Ishikawa (cell line): ENCODE measurements around the gene SPATA31D3.

Source experiments
- CEBPB ChIP-seq: IDR thresholded peaks from 2 replicates; pipeline ENCODE4 v1.6.1; 2012
- CREB1 ChIP-seq: IDR thresholded peaks from 2 replicates; pipeline ENCODE4 v1.6.1; 2012; ENCODE audit warnings: low read depth
- EGR1 ChIP-seq: IDR thresholded peaks from 2 replicates; pipeline ENCODE4 v1.6.1; 2012
- EP300 ChIP-seq: IDR thresholded peaks from 2 replicates; pipeline ENCODE4 v1.6.1; 2012; ENCODE audit warnings: borderline replicate concordance
- MAX ChIP-seq: IDR thresholded peaks from 2 replicates; pipeline ENCODE4 v1.6.1; 2012
- NFIC ChIP-seq: IDR thresholded peaks from 2 replicates; pipeline ENCODE4 v1.6.1; 2012
- RAD21 ChIP-seq: IDR thresholded peaks from 2 replicates; pipeline ENCODE4 v1.6.1; 2012; ENCODE audit warnings: low read depth
- REST ChIP-seq: IDR thresholded peaks from 2 replicates; pipeline ENCODE4 v1.6.1; 2012; ENCODE audit warnings: low read depth, mild to moderate bottlenecking
- TAF1 ChIP-seq: IDR thresholded peaks from 2 replicates; pipeline ENCODE4 v1.6.1; 2012; ENCODE audit warnings: low read depth, mild to moderate bottlenecking
- TCF12 ChIP-seq: IDR thresholded peaks from 2 replicates; pipeline ENCODE4 v1.6.1; 2012; ENCODE audit warnings: low read depth
- TEAD4 ChIP-seq: IDR thresholded peaks from 2 replicates; pipeline ENCODE4 v1.6.1; 2012
- USF1 ChIP-seq: IDR thresholded peaks from 2 replicates; pipeline ENCODE4 v1.6.1; 2012
- YY1 ChIP-seq: IDR thresholded peaks from 2 replicates; pipeline ENCODE4 v1.6.1; 2012; ENCODE audit warnings: low read depth
- ZBTB7A ChIP-seq: IDR thresholded peaks from 2 replicates; pipeline ENCODE4 v1.6.1; 2012; ENCODE audit warnings: low read depth

- TF ChIP-seq REST (no peak), RAD21 (no peak), CREB1 (no peak), YY1 (no peak), CEBPB (no peak), TAF1 (no peak), NFIC (no peak), MAX (no peak), USF1 (no peak), EP300 (no peak), ZBTB7A (no peak), EGR1 (no peak), TEAD4 (no peak), TCF12 (no peak)
Measured at GRCh38 chr9:81981883-81982282, 38.6 kb downstream of the SPATA31D3 start.
